Stimulated activated naive CD8-positive, alpha-beta T cell treated with anti-CD3 and anti-CD28 coated beads, Interleukin-15, Interleukin-2, amounts not matched to agents 100 U/mL and 50 U/mL, for 24 hours (primary cell): ENCODE measurements around the gene AHNAK.
"Not testable (repeated sequence)": the region's sequence is repeated elsewhere in the genome, so short reads cannot be mapped to it uniquely, and the experiment has no call there.

ENCODE experiments used
- ATAC-seq: fragments of 150-1000 bp; cut with Tn5 transposase; one replicate; pipeline ENCODE4 v1.10.0; 2021
- DNase-seq: peaks from one replicate; pipeline ENCODE4 v3.0.0; 2021

The AHNAK gene

GRCh38 chr11:62546244-62546928 is at the start of gene AHNAK:
TSS of gene AHNAK (minus strand) at chr11:62546806. CDS start at chr11:62536098, 10,708 bp downstream.
- DNase-seq (peak; percentile 78), ATAC-seq (peak; percentile 30)

GRCh38 chr11:62595124-62595523 is 48.5 kb upstream of the AHNAK start:
- DNase-seq (no peak), ATAC-seq (no peak)

GRCh38 chr11:62593434-62594044 is 46.9 kb upstream of the AHNAK start:
- ATAC-seq (no peak), DNase-seq (peak; percentile 80)

GRCh38 chr11:62592989-62593421 is 46.4 kb upstream of the AHNAK start:
- DNase-seq (no peak), ATAC-seq (no peak)

- DNase-seq (no peak), ATAC-seq (no peak)
Observed at GRCh38 chr11:62592146-62592815, 45.7 kb upstream of the AHNAK start.

- ATAC-seq: peak; percentile 93
- peak; percentile 94 for DNase-seq
Observed at GRCh38 chr11:62591448-62592145, 45.0 kb upstream of the AHNAK start, which contains the start of gene TUT1. TSS of gene TUT1 (minus strand) at chr11:62591523. CDS start at chr11:62591485, 38 bp downstream.

GRCh38 chr11:62588966-62589637 is 42.5 kb upstream of the AHNAK start:
- no peak for ATAC-seq
- DNase-seq: peak; percentile 42

GRCh38 chr11:62585356-62585755 is 38.8 kb upstream of the AHNAK start:
- ATAC-seq, DNase-seq: not testable (repeated sequence)

GRCh38 chr11:62581735-62582134 is 35.1 kb upstream of the AHNAK start:
- DNase-seq, ATAC-seq: not testable (repeated sequence)

- no peak for DNase-seq
- no peak for ATAC-seq
Observed at GRCh38 chr11:62580959-62581715, 34.5 kb upstream of the AHNAK start.

- no peak for ATAC-seq
- DNase-seq: no peak
Observed at GRCh38 chr11:62579252-62579651, 32.6 kb upstream of the AHNAK start.

GRCh38 chr11:62578541-62578940 is 31.9 kb upstream of the AHNAK start:
- DNase-seq (no peak), ATAC-seq (no peak)

GRCh38 chr11:62577046-62577714 is 30.6 kb upstream of the AHNAK start:
- DNase-seq: no peak
- no peak for ATAC-seq

GRCh38 chr11:62575837-62576236 is 29.2 kb upstream of the AHNAK start:
- no peak for ATAC-seq
- no peak for DNase-seq

- no peak for ATAC-seq
- no peak for DNase-seq
Observed at GRCh38 chr11:62575156-62575555, 28.6 kb upstream of the AHNAK start.

- ATAC-seq (peak; percentile 8), DNase-seq (peak; percentile 45)
Observed at GRCh38 chr11:62574363-62575071, 27.9 kb upstream of the AHNAK start.

GRCh38 chr11:62573592-62574362 is 27.2 kb upstream of the AHNAK start, which contains the start of gene EEF1G:
TSS of gene EEF1G (minus strand) at chr11:62573891. CDS start at chr11:62573842, 49 bp downstream.
- peak; percentile 93 for ATAC-seq

GRCh38 chr11:62573006-62573591 is 26.5 kb upstream of the AHNAK start:
- no peak for DNase-seq
- no peak for ATAC-seq

More at GRCh38 chr11:62573592-62574362, 27.2 kb upstream of the AHNAK start, which contains the start of gene EEF1G:
- DNase-seq: peak; percentile 97
